Ovary (tissue), 9 donors: ENCODE measurements around the gene HK3. TPM values are rescaled to one million over a fixed set of nuclear protein-coding genes. Genes with fewer than 3 reads are reported as not detected.

Source experiments
- DNase-seq, 5 donors: peaks; one replicate each; pipeline ENCODE4 v3.0.0-alpha.2; 2019 to 2020
- H3K27ac ChIP-seq, 2 donors: fragments of 200-600 bp; one replicate each; pipeline versions ENCODE4 v1.5.1 to v1.8.0; 2019 to 2022
- H3K27me3 ChIP-seq: fragments of 200-600 bp; one replicate; pipeline ENCODE4 v1.8.0; 2022
- H3K36me3 ChIP-seq: fragments of 200-600 bp; sonication (generic); one replicate; pipeline ENCODE4 v1.5.1; 2019
- H3K4me1 ChIP-seq: one replicate; pipeline ENCODE4 v1.8.1; 2013; ENCODE audit warnings: mild to moderate bottlenecking, moderate library complexity; ENCODE audit not compliant: insufficient read depth
- H3K4me3 ChIP-seq: fragments of 200-600 bp; sonication (generic); one replicate; pipeline ENCODE4 v1.5.1; 2017
- H3K9me3 ChIP-seq, 2 donors: fragments of 200-600 bp in 1 of 2; sonication (generic) in 1 of 2; one replicate each; pipeline versions ENCODE4 v1.5.1 to v1.8.1; 2013 to 2019; ENCODE audit warnings: mild to moderate bottlenecking in 1 of 2, moderate library complexity in 1 of 2
- CTCF ChIP-seq, 3 donors: fragments of 450-650 bp in 2 of 3; fragments of 200-600 bp in 1 of 3; IDR thresholded peaks; one replicate each; pipeline versions ENCODE4 v1.5.1 to v1.8.0; 2016 to 2022; ENCODE audit warnings: antibody characterized with exemption in 3 of 3, mild to moderate bottlenecking in 1 of 3
- EP300 ChIP-seq: sonication (generic); formaldehyde crosslinking; IDR thresholded peaks from one replicate; pipeline ENCODE4 v1.6.1; 2017; ENCODE audit warnings: antibody characterized with exemption
- POLR2A ChIP-seq: fragments of 450-650 bp; IDR thresholded peaks from one replicate; pipeline ENCODE4 v1.6.1; 2017; ENCODE audit warnings: antibody characterized with exemption, mild to moderate bottlenecking, moderate library complexity
- WGBS, 3 donors: extraction: QIAGEN DNeasy Blood & Tissue Kit in 1 of 3; methylation state at CpG; one replicate each; pipeline versions ENCODE4 v1.1.5 to v1.1.7; 2013 to 2017; 5-methylcytosine and 5-hydroxymethylcytosine counted together
- intact Hi-C, 4 donors: fragments of 100-400 bp; cut with DNase I; formaldehyde crosslinking; loops; one replicate each; pipeline versions ENCODE4 v1.11.0 to v1.15.1; 2022 to 2023
- polyA plus RNA-seq, 2 donors: library from polyadenylated mRNA; stranded (reverse); fragments of 200-250 nt in 1 of 2; fragments of 350-450 nt in 1 of 2; fragmentation: Illumina TruSeq in 1 of 2; extraction: RNeasy Lipid Tissue Mini Kit (QIAGEN cat#74804) in 1 of 2; gene quantifications; one replicate each; pipeline ENCODE4 v1.2.3, GENCODE V29; 2013 to 2014
- total RNA-seq, 7 donors: library from RNA; depleted of rRNA in 2 of 7; stranded (reverse); fragments of >200 nt in 2 of 7; fragmentation: NEBNext Ultra II Directional in 3 of 7; extraction: Animal tissue kit (Norgen Biotek cat#: 25700) in 3 of 7; gene quantifications; one replicate each; pipeline versions ENCODE4 v1.1.0 to v1.2.4, GENCODE V29; 2016 to 2023
- donor health status: DM: no; HTN: no; CAD: no; lungs with moderate emphysema.
- donor health status: DM: no; HTN: no; CAD: no.
- donor health status: Bipolar disorder and iron deficiency.
- donor health status: DM: yes; HTN: yes; CAD: no.
- donor health status: DM: no; HTN: no; CAD: no.
- donor health status: DM: yes; HTN: yes; CAD: no.

The HK3 gene
- total and polyA plus RNA-seq, 9 donors, result 0.61 to 9.9 (median 2.3) TPM

- no peak overlapping the region for H3K4me3 ChIP-seq
- H3K4me1 ChIP-seq, result no peaks in the 10 kb centered on the region
- 90 to 94% (median 91%) methylated on average over 7 of the region's 7 CpGs for WGBS, 3 donors
- no peaks in the 10 kb centered on the region for H3K27me3 ChIP-seq
- no peaks in the 10 kb centered on the region for H3K36me3 ChIP-seq
- no peaks in the 10 kb centered on the region for H3K9me3 ChIP-seq
- no peak overlapping the region for H3K27ac ChIP-seq
- no peak for DNase-seq
- TF ChIP-seq CTCF (IDR thresholded peaks at IDR 0.05), result no peak
- no peak for TF ChIP-seq EP300
- intact Hi-C loops, result no loop called here
Measured at GRCh38 chr5:176934309-176934930, 35.3 kb upstream of the HK3 start.

GRCh38 chr5:176929654-176930053, 30.5 kb upstream of the HK3 start:
- TF ChIP-seq POLR2A, result no peak
- TF ChIP-seq CTCF (IDR thresholded peaks at IDR 0.05), result no peak
- TF ChIP-seq EP300, result no peak
- Histone ChIP-seq H3K36me3 (no peaks in the 10 kb centered on the region), H3K4me3 (no peak overlapping the region), H3K4me1 (no peaks in the 10 kb centered on the region), H3K27ac (no peak overlapping the region), H3K27me3 (no peaks in the 10 kb centered on the region), H3K9me3 (no peaks in the 10 kb centered on the region)
- DNase-seq, result no peak
- intact Hi-C loops, result no loop called here
- 77 to 84% (median 79%) methylated on average over 1 of the region's 1 CpG for WGBS, 3 donors

- no peaks in the 10 kb centered on the region for H3K27me3 ChIP-seq
- 82 to 93% (median 86%) methylated on average over 3 of the region's 3 CpGs for WGBS, 3 donors
- TF ChIP-seq EP300 (no peak), CTCF (IDR thresholded peaks at IDR 0.05) (no peak), POLR2A (no peak)
- no peak overlapping the region for H3K27ac ChIP-seq
- no peaks in the 10 kb centered on the region for H3K9me3 ChIP-seq
- no peaks in the 10 kb centered on the region for H3K36me3 ChIP-seq
- no peak overlapping the region for H3K4me3 ChIP-seq
- no peaks in the 10 kb centered on the region for H3K4me1 ChIP-seq
- intact Hi-C loops, result no loop called here
- no peak for DNase-seq
Measured at GRCh38 chr5:176927562-176927961, 28.4 kb upstream of the HK3 start.

- no peak for DNase-seq
- Histone ChIP-seq H3K27me3 (no peaks in the 10 kb centered on the region), H3K4me3 (no peak overlapping the region), H3K27ac (no peak overlapping the region), H3K36me3 (no peaks in the 10 kb centered on the region), H3K4me1 (no peaks in the 10 kb centered on the region), H3K9me3 (no peaks in the 10 kb centered on the region)
- TF ChIP-seq POLR2A (no peak), EP300 (no peak), CTCF (IDR thresholded peaks at IDR 0.05) (no peak)
- WGBS, 3 donors, result 89 to 95% (median 95%) methylated on average over 2 of the region's 2 CpGs
- intact Hi-C loops, result no loop called here
Measured at GRCh38 chr5:176922817-176923216, 23.7 kb upstream of the HK3 start.
